HEK293T (cell line): ENCODE data around the gene SLC49A3.

Experiments
- ARNT ChIP-seq: fragments of 450-650 bp; IDR thresholded peaks from 2 replicates; pipeline ENCODE4 v1.6.1; 2017; ENCODE audit warnings: mild to moderate bottlenecking
- CTBP1 ChIP-seq: fragments of 450-650 bp; IDR thresholded peaks from 2 replicates; pipeline ENCODE4 v1.6.1; 2016; ENCODE audit warnings: borderline replicate concordance
- FOXA1 ChIP-seq: fragments of 450-650 bp; IDR thresholded peaks from 2 replicates; pipeline ENCODE4 v1.6.1; 2016; ENCODE audit warnings: mild to moderate bottlenecking
- FOXM1 ChIP-seq: fragments of 450-650 bp; IDR thresholded peaks from 2 replicates; pipeline ENCODE4 v1.6.1; 2017; ENCODE audit warnings: mild to moderate bottlenecking, borderline replicate concordance
- HDGF ChIP-seq: fragments of 450-650 bp; IDR thresholded peaks from 2 replicates; pipeline ENCODE4 v1.6.1; 2017; ENCODE audit warnings: antibody characterized with exemption, borderline replicate concordance
- L3MBTL2 ChIP-seq: fragments of 450-650 bp; conservative IDR thresholded peaks from 2 replicates; pipeline ENCODE4 v1.6.1; 2016; ENCODE audit warnings: mild to moderate bottlenecking
- LEF1 ChIP-seq: fragments of 450-650 bp; IDR thresholded peaks from 2 replicates; pipeline ENCODE4 v1.6.1; 2017; ENCODE audit warnings: mild to moderate bottlenecking, borderline replicate concordance
- NFRKB ChIP-seq: fragments of 450-650 bp; IDR thresholded peaks from 2 replicates; pipeline ENCODE4 v1.6.1; 2016; ENCODE audit warnings: mild to moderate bottlenecking, moderate library complexity
- SP1 ChIP-seq: fragments of 450-650 bp; IDR thresholded peaks from 2 replicates; pipeline ENCODE4 v1.6.1; 2017
- TARDBP ChIP-seq: fragments of 450-650 bp; IDR thresholded peaks from 2 replicates; pipeline ENCODE4 v1.6.1; 2016
- ZNF384 ChIP-seq: fragments of 450-650 bp; IDR thresholded peaks from 2 replicates; pipeline ENCODE4 v1.6.1; 2016
- TF ChIP-seq, protein P1 (sequence below): fragments of 450-650 bp; IDR thresholded peaks from 2 replicates; pipeline ENCODE4 v1.6.1; 2016

DNA sequence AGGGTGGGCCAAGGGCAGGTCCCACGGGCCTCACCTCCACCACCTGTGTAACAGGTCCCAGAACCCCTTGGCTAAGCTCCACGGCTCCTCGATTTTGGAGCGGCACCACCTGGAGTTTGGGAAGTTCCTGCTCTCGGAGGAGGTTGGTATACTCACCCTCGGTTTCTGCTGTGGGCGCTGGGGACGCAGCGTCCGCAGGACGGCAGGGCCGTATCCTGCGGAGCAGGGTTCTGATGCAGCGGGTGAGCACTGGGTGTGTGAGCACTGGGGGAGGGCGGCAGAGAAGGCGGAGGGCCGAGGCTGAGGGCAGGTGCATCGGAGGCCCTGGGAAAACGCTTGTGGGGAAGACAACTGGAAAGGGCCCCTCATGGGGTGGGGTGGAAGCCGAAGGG is 25.9 kb downstream of the SLC49A3 start:
- TF ChIP-seq L3MBTL2 (no peak), HDGF (no peak), CTBP1 (no peak), NFRKB (no peak), ARNT (no peak), SP1 (no peak), LEF1 (no peak), FOXM1 (no peak), TARDBP (no peak), ZNF384 (no peak), FOXA1 (no peak)
- TF ChIP-seq, protein P1, sequence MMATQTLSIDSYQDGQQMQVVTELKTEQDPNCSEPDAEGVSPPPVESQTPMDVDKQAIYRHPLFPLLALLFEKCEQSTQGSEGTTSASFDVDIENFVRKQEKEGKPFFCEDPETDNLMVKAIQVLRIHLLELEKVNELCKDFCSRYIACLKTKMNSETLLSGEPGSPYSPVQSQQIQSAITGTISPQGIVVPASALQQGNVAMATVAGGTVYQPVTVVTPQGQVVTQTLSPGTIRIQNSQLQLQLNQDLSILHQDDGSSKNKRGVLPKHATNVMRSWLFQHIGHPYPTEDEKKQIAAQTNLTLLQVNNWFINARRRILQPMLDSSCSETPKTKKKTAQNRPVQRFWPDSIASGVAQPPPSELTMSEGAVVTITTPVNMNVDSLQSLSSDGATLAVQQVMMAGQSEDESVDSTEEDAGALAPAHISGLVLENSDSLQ = no peak
